ENCODE measurements around the gene SLAIN1.

GRCh38 chr13:77810878-77811277 lies 113.4 kb downstream of the SLAIN1 start:
- no peak for TF ChIP-seq POLR2A (IDR thresholded peaks at IDR 0.05; ENCODE audit: low read depth, low read length)
- TF ChIP-seq POLR2AphosphoS5 (IDR thresholded peaks at IDR 0.05; ENCODE audit: low read depth, low read length), result no peak

Measured in GM12891 (cell line).